DMS 273 (cell line): ENCODE results near the gene FILIP1.

ENCODE experiments used
- DNase-seq: peaks from one replicate; lab custom pipeline; 2025; ENCODE audit not compliant: unreplicated experiment; lab: John Stamatoyannopoulos, UW

The FILIP1 gene

GRCh38 chr6:75302280-75302679, 191.3 kb downstream of the FILIP1 start:
- DNase-seq: no peak

GRCh38 chr6:75301537-75301936, 192.1 kb downstream of the FILIP1 start:
- no peak for DNase-seq

- DNase-seq: no peak
Measured at GRCh38 chr6:75301088-75301487, 192.5 kb downstream of the FILIP1 start.

GRCh38 chr6:75300531-75300855, 193.1 kb downstream of the FILIP1 start:
- DNase-seq: no peak

GRCh38 chr6:75299801-75300530, 193.6 kb downstream of the FILIP1 start:
- no peak for DNase-seq

GRCh38 chr6:75296811-75297779, 196.5 kb downstream of the FILIP1 start:
- DNase-seq: peak; percentile 81

GRCh38 chr6:75292555-75292954, 201.0 kb downstream of the FILIP1 start:
- no peak for DNase-seq

GRCh38 chr6:75291744-75292143, 201.9 kb downstream of the FILIP1 start:
- DNase-seq: no peak

GRCh38 chr6:75291331-75291730, 202.3 kb downstream of the FILIP1 start:
- DNase-seq: no peak

GRCh38 chr6:75290136-75290945, 203.3 kb downstream of the FILIP1 start:
- no peak for DNase-seq

- DNase-seq: no peak
Measured at GRCh38 chr6:75288023-75288422, 205.6 kb downstream of the FILIP1 start.

GRCh38 chr6:75287424-75287823, 206.2 kb downstream of the FILIP1 start:
- DNase-seq: no peak

GRCh38 chr6:75286955-75287354, 206.6 kb downstream of the FILIP1 start:
- DNase-seq: no peak

GRCh38 chr6:75285283-75285639, 208.3 kb downstream of the FILIP1 start:
- DNase-seq: peak; percentile 48

- peak; percentile 99 for DNase-seq
Measured at GRCh38 chr6:75284632-75285282, 208.8 kb downstream of the FILIP1 start, which contains the start of gene TMEM30A. Gene TMEM30A (minus strand): TSS chr6:75284792. CDS start chr6:75284638, 154 bp downstream.

- peak; percentile 81 for DNase-seq
Measured at GRCh38 chr6:75283907-75284631, 209.5 kb downstream of the FILIP1 start.

GRCh38 chr6:75282706-75283105, 210.9 kb downstream of the FILIP1 start:
- no peak for DNase-seq

GRCh38 chr6:75281653-75282052, 211.9 kb downstream of the FILIP1 start:
- DNase-seq: no peak

GRCh38 chr6:75280131-75280855, 213.3 kb downstream of the FILIP1 start:
- no peak for DNase-seq
